Caco-2 (cell line): Measurements from ENCODE around the gene TIGD2. TPM values are rescaled to one million over a fixed set of nuclear protein-coding genes. Genes with fewer than 3 reads are reported as not detected.

Experiments used
- BruUV-seq: library from RNA; stranded (reverse); fragments of 400-500 nt; replicated peaks from 2 replicates; lab custom pipeline; 2021; lab: Mats Ljungman, UMichigan
- CTCF ChIA-PET: fragments of 300-600 bp; sonication (Branson Sonifier 250); formaldehyde crosslinking; loops from one replicate; lab custom pipeline; 2022; ENCODE audit warnings: antibody characterized with exemption; lab: Charles Lee
- POLR2A ChIA-PET: fragments of 300-600 bp; sonication (Branson Sonifier 250); formaldehyde crosslinking; loops from one replicate; lab custom pipeline; 2022; ENCODE audit warnings: antibody characterized with exemption; lab: Charles Lee
- DNase-seq, 2 experiments: peaks; one replicate each; pipeline versions ENCODE4 v3.0.0 to v3.0.0-alpha.2; 2020 to 2022
- H3K27me3 ChIP-seq: replicated peaks from 2 replicates; pipeline ENCODE4 v1.6.0; 2011; ENCODE audit warnings: low read length; ENCODE audit not compliant: control insufficient read depth, insufficient read depth
- H3K36me3 ChIP-seq: 2 replicates; pipeline ENCODE4 v1.5.1; 2011; ENCODE audit warnings: low read length; ENCODE audit not compliant: control insufficient read depth, insufficient read depth
- H3K4me1 ChIP-seq: fragments of 250-450 bp; sonication (Bioruptor Pico); 2 replicates; pipeline ENCODE4 v1.5.1; 2020; ENCODE audit warnings: mild to moderate bottlenecking
- H3K4me3 ChIP-seq: 2 replicates; pipeline ENCODE4 v1.5.1; 2011; ENCODE audit warnings: low read depth, mild to moderate bottlenecking, control low read depth, low read length
- H3K9me3 ChIP-seq: fragments of 250-450 bp; sonication (Bioruptor Pico); 2 replicates; pipeline ENCODE4 v1.5.1; 2020; ENCODE audit warnings: mild to moderate bottlenecking, moderate library complexity
- H3K27ac Mint-ChIP-seq: one replicate; pipeline ENCODE4 v1.8.0; 2022; ENCODE audit warnings: mixed read lengths; ENCODE audit not compliant: unreplicated experiment
- H3K27me3 Mint-ChIP-seq: one replicate; pipeline ENCODE4 v1.8.0; 2022; ENCODE audit warnings: mixed read lengths; ENCODE audit not compliant: insufficient read depth, unreplicated experiment
- H3K36me3 Mint-ChIP-seq: one replicate; pipeline ENCODE4 v1.8.0; 2022; ENCODE audit warnings: mild to moderate bottlenecking, mixed read lengths; ENCODE audit not compliant: insufficient read depth, unreplicated experiment
- H3K4me1 Mint-ChIP-seq: one replicate; pipeline ENCODE4 v1.8.0; 2022; ENCODE audit warnings: low read depth, mixed read lengths; ENCODE audit not compliant: unreplicated experiment
- H3K4me3 Mint-ChIP-seq: one replicate; pipeline ENCODE4 v1.8.0; 2022; ENCODE audit warnings: mild to moderate bottlenecking, moderate library complexity, mixed read lengths; ENCODE audit not compliant: unreplicated experiment
- H3K9me3 Mint-ChIP-seq: one replicate; pipeline ENCODE4 v1.8.0; 2022; ENCODE audit warnings: mixed read lengths; ENCODE audit not compliant: unreplicated experiment
- CTCF ChIP-seq, 2 experiments: fragments of 200-600 bp in 1 of 2; IDR thresholded peaks; 1 replicate in 1 of 2; 2 replicates in 1 of 2; pipeline versions ENCODE4 v1.5.1 to v1.8.0; 2011 to 2022; ENCODE audit warnings: antibody characterized with exemption in 1 of 2, control low read depth in 1 of 2, inconsistent platforms in 1 of 2, low read depth in 1 of 2, low read length in 1 of 2, mild to moderate bottlenecking in 1 of 2, moderate library complexity in 1 of 2; ENCODE audit not compliant: insufficient read depth in 1 of 2, severe bottlenecking in 1 of 2, unreplicated experiment in 1 of 2
- intact Hi-C: fragments of 100-400 bp; cut with micrococcal nuclease; formaldehyde crosslinking; loops from one replicate; pipeline ENCODE4 v1.10.0; 2022; ENCODE audit not compliant: unreplicated experiment
- total RNA-seq: library from RNA; stranded (reverse); gene quantifications from 2 replicates; pipeline ENCODE4 v1.2.3, GENCODE V29; 2022

The TIGD2 gene
- total RNA-seq, 1 experiment from 2014 or later: 25.4 TPM

GRCh38 chr4:89078300-89078699 lies 33.0 kb upstream of the TIGD2 start:
- POLR2A ChIA-PET: no interaction called here
- no peaks in the 10 kb centered on the region for H3K9me3 Mint-ChIP-seq
- BruUV-seq: no TSS peak

GRCh38 chr4:89099034-89099433 lies 12.3 kb upstream of the TIGD2 start:
- POLR2A ChIA-PET: no interaction called here
- CTCF ChIA-PET: no interaction called here
- no peaks in the 10 kb centered on the region for H3K4me1 Mint-ChIP-seq
- no peaks in the 10 kb centered on the region for H3K9me3 Mint-ChIP-seq
- H3K9me3 ChIP-seq: no peaks in the 10 kb centered on the region
- TF ChIP-seq CTCF (IDR thresholded peaks at IDR 0.05; ENCODE audit: insufficient read depth in 1 of 2, low read depth in 1 of 2, low read length in 1 of 2, severe bottlenecking in 1 of 2, unreplicated experiment in 1 of 2): no peak
- no peaks in the 10 kb centered on the region for H3K27me3 Mint-ChIP-seq
- no peak overlapping the region for H3K4me3 ChIP-seq
- no peaks in the 10 kb centered on the region for H3K4me1 ChIP-seq
- no peak overlapping the region for H3K4me3 Mint-ChIP-seq
- no peak overlapping the region for H3K27ac Mint-ChIP-seq
- BruUV-seq: no TSS peak
- no peaks in the 10 kb centered on the region for H3K36me3 ChIP-seq
- intact Hi-C loops: no loop called here
- no peaks in the 10 kb centered on the region for H3K36me3 Mint-ChIP-seq
- DNase-seq: no peak
- H3K27me3 ChIP-seq: no peaks in the 10 kb centered on the region

More at GRCh38 chr4:89078300-89078699, 33.0 kb upstream of the TIGD2 start:
- Mint-ChIP-seq H3K4me3 (no peak overlapping the region), H3K27me3 (no peaks in the 10 kb centered on the region), H3K4me1 (no peaks in the 10 kb centered on the region), H3K27ac (no peak overlapping the region), H3K36me3 (peaks cover 5% of the 10 kb centered on the region)
- intact Hi-C loops: no loop called here
- no peaks in the 10 kb centered on the region for H3K36me3 ChIP-seq
- DNase-seq: no peak
- no peak for TF ChIP-seq CTCF (IDR thresholded peaks at IDR 0.05; ENCODE audit: insufficient read depth in 1 of 2, low read depth in 1 of 2, low read length in 1 of 2, severe bottlenecking in 1 of 2, unreplicated experiment in 1 of 2)
- H3K4me3 ChIP-seq: no peak overlapping the region
- H3K4me1 ChIP-seq: no peaks in the 10 kb centered on the region
- CTCF ChIA-PET: no interaction called here
- no peaks in the 10 kb centered on the region for H3K9me3 ChIP-seq
- no peaks in the 10 kb centered on the region for H3K27me3 ChIP-seq

GRCh38 chr4:89099471-89099870 lies 11.9 kb upstream of the TIGD2 start:
- Mint-ChIP-seq H3K4me1 (no peaks in the 10 kb centered on the region), H3K4me3 (no peak overlapping the region), H3K27me3 (no peaks in the 10 kb centered on the region), H3K36me3 (no peaks in the 10 kb centered on the region), H3K27ac (no peak overlapping the region), H3K9me3 (no peaks in the 10 kb centered on the region)
- CTCF ChIA-PET: no interaction called here
- intact Hi-C loops: no loop called here
- Histone ChIP-seq H3K36me3 (no peaks in the 10 kb centered on the region), H3K4me1 (no peaks in the 10 kb centered on the region), H3K9me3 (no peaks in the 10 kb centered on the region), H3K4me3 (no peak overlapping the region), H3K27me3 (no peaks in the 10 kb centered on the region)
- DNase-seq: no peak
- no peak for TF ChIP-seq CTCF (IDR thresholded peaks at IDR 0.05; ENCODE audit: insufficient read depth in 1 of 2, low read depth in 1 of 2, low read length in 1 of 2, severe bottlenecking in 1 of 2, unreplicated experiment in 1 of 2)
- POLR2A ChIA-PET: no interaction called here
- BruUV-seq: no TSS peak
